ENCODE measurements around the gene YWHAH. TPM values are rescaled to one million over a fixed set of nuclear protein-coding genes. Genes with fewer than 3 reads are reported as not detected.

Gene YWHAH
- polyA plus RNA-seq (2013, experiment 1 of 2) = 175 TPM
- 161 TPM for polyA plus RNA-seq (2013, experiment 2 of 2)

- Histone ChIP-seq H3K4me3 (ENCODE audit: extremely low read depth, insufficient read depth, low read length, poor library complexity, severe bottlenecking) (peak within 1 kb of the TSS; percentile 99), H3K9me3 (ENCODE audit: control insufficient read depth, low read length) (no peaks in the 10 kb centered on the region), H3K27ac (ENCODE audit: low read depth, low read length, severe bottlenecking) (peak within 1 kb of the TSS; percentile 91), H3K36me3 (ENCODE audit: control insufficient read depth, insufficient read depth, low read length) (peaks cover 34% of the 10 kb centered on the region), H3K4me1 (ENCODE audit: control insufficient read depth, insufficient read depth, low read length, poor library complexity, severe bottlenecking) (peaks cover 22% of the 10 kb centered on the region)
- WGBS, 2 experiments (ENCODE audit: insufficient coverage in 2 of 2) = 1% methylated on average over 52 to 53 of the region's 86 CpGs
Observed at GRCh38 chr22:31943978-31944699, at the start of gene YWHAH. Gene YWHAH (plus strand): TSS chr22:31944535. CDS start chr22:31944734, 199 bp downstream.

GRCh38 chr22:31895411-31896123 lies 48.8 kb upstream of the YWHAH start:
- H3K4me1 ChIP-seq (ENCODE audit: control insufficient read depth, insufficient read depth, low read length, poor library complexity, severe bottlenecking) = peaks cover 16% of the 10 kb centered on the region
- H3K4me3 ChIP-seq (ENCODE audit: extremely low read depth, insufficient read depth, low read length, poor library complexity, severe bottlenecking) = no peak overlapping the region
- no peaks in the 10 kb centered on the region for H3K9me3 ChIP-seq (ENCODE audit: control insufficient read depth, low read length)
- peaks cover 14% of the 10 kb centered on the region for H3K36me3 ChIP-seq (ENCODE audit: control insufficient read depth, insufficient read depth, low read length)
- WGBS, 2 experiments (ENCODE audit: insufficient coverage in 2 of 2) = 87 to 100% methylated on average over 1 of the region's 2 CpGs
- no peak overlapping the region for H3K27ac ChIP-seq (ENCODE audit: low read depth, low read length, severe bottlenecking)

- Histone ChIP-seq H3K4me3 (ENCODE audit: extremely low read depth, insufficient read depth, low read length, poor library complexity, severe bottlenecking) (no peak overlapping the region), H3K27ac (ENCODE audit: low read depth, low read length, severe bottlenecking) (no peak overlapping the region), H3K9me3 (ENCODE audit: control insufficient read depth, low read length) (no peaks in the 10 kb centered on the region), H3K4me1 (ENCODE audit: control insufficient read depth, insufficient read depth, low read length, poor library complexity, severe bottlenecking) (peaks cover 22% of the 10 kb centered on the region), H3K36me3 (ENCODE audit: control insufficient read depth, insufficient read depth, low read length) (peaks cover 14% of the 10 kb centered on the region)
- WGBS, 2 experiments (ENCODE audit: insufficient coverage in 2 of 2) = no CpG with 5 or more reads among the region's 1 CpG
Observed at GRCh38 chr22:31896472-31896871, 47.9 kb upstream of the YWHAH start.

- peaks cover 9% of the 10 kb centered on the region for H3K36me3 ChIP-seq (ENCODE audit: control insufficient read depth, insufficient read depth, low read length)
- no peak overlapping the region for H3K4me3 ChIP-seq (ENCODE audit: extremely low read depth, insufficient read depth, low read length, poor library complexity, severe bottlenecking)
- H3K9me3 ChIP-seq (ENCODE audit: control insufficient read depth, low read length) = no peaks in the 10 kb centered on the region
- 87 to 90% methylated on average over 12 to 14 of the region's 16 CpGs for whole genome bisulfite sequencing, 2 experiments (ENCODE audit: insufficient coverage in 2 of 2)
- H3K27ac ChIP-seq (ENCODE audit: low read depth, low read length, severe bottlenecking) = peak overlapping the region; percentile 41
- H3K4me1 ChIP-seq (ENCODE audit: control insufficient read depth, insufficient read depth, low read length, poor library complexity, severe bottlenecking) = peaks cover 22% of the 10 kb centered on the region
Observed at GRCh38 chr22:31897842-31898805, 46.2 kb upstream of the YWHAH start.

- Histone ChIP-seq H3K4me3 (ENCODE audit: extremely low read depth, insufficient read depth, low read length, poor library complexity, severe bottlenecking) (no peak overlapping the region), H3K36me3 (ENCODE audit: control insufficient read depth, insufficient read depth, low read length) (peaks cover 9% of the 10 kb centered on the region), H3K27ac (ENCODE audit: low read depth, low read length, severe bottlenecking) (no peak overlapping the region), H3K4me1 (ENCODE audit: control insufficient read depth, insufficient read depth, low read length, poor library complexity, severe bottlenecking) (peaks cover 22% of the 10 kb centered on the region), H3K9me3 (ENCODE audit: control insufficient read depth, low read length) (no peaks in the 10 kb centered on the region)
- WGBS, 2 experiments (ENCODE audit: insufficient coverage in 2 of 2) = 89 to 100% methylated on average over 1 to 2 of the region's 2 CpGs
Observed at GRCh38 chr22:31898926-31899325, 45.4 kb upstream of the YWHAH start.

- H3K27ac ChIP-seq (ENCODE audit: low read depth, low read length, severe bottlenecking) = no peak overlapping the region
- H3K4me3 ChIP-seq (ENCODE audit: extremely low read depth, insufficient read depth, low read length, poor library complexity, severe bottlenecking) = no peak overlapping the region
- peaks cover 22% of the 10 kb centered on the region for H3K4me1 ChIP-seq (ENCODE audit: control insufficient read depth, insufficient read depth, low read length, poor library complexity, severe bottlenecking)
- 83 to 100% methylated on average over 1 to 3 of the region's 4 CpGs for WGBS, 2 experiments (ENCODE audit: insufficient coverage in 2 of 2)
- H3K36me3 ChIP-seq (ENCODE audit: control insufficient read depth, insufficient read depth, low read length) = peaks cover 12% of the 10 kb centered on the region
- no peaks in the 10 kb centered on the region for H3K9me3 ChIP-seq (ENCODE audit: control insufficient read depth, low read length)
Observed at GRCh38 chr22:31899669-31900068, 44.7 kb upstream of the YWHAH start.

- WGBS, 2 experiments (ENCODE audit: insufficient coverage in 2 of 2) = 76 to 92% methylated on average over 2 to 5 of the region's 6 CpGs
- H3K36me3 ChIP-seq (ENCODE audit: control insufficient read depth, insufficient read depth, low read length) = peaks cover 16% of the 10 kb centered on the region
- H3K27ac ChIP-seq (ENCODE audit: low read depth, low read length, severe bottlenecking) = no peak overlapping the region
- peaks cover 22% of the 10 kb centered on the region for H3K4me1 ChIP-seq (ENCODE audit: control insufficient read depth, insufficient read depth, low read length, poor library complexity, severe bottlenecking)
- no peaks in the 10 kb centered on the region for H3K9me3 ChIP-seq (ENCODE audit: control insufficient read depth, low read length)
- H3K4me3 ChIP-seq (ENCODE audit: extremely low read depth, insufficient read depth, low read length, poor library complexity, severe bottlenecking) = no peak overlapping the region
Observed at GRCh38 chr22:31901388-31902137, 42.8 kb upstream of the YWHAH start.

GRCh38 chr22:31904651-31905050 lies 39.7 kb upstream of the YWHAH start:
- Histone ChIP-seq H3K4me3 (ENCODE audit: extremely low read depth, insufficient read depth, low read length, poor library complexity, severe bottlenecking) (no peak overlapping the region), H3K9me3 (ENCODE audit: control insufficient read depth, low read length) (no peaks in the 10 kb centered on the region), H3K27ac (ENCODE audit: low read depth, low read length, severe bottlenecking) (no peak overlapping the region), H3K36me3 (ENCODE audit: control insufficient read depth, insufficient read depth, low read length) (peaks cover 17% of the 10 kb centered on the region), H3K4me1 (ENCODE audit: control insufficient read depth, insufficient read depth, low read length, poor library complexity, severe bottlenecking) (peaks cover 5% of the 10 kb centered on the region)
- 100% methylated on average over 1 of the region's 3 CpGs for WGBS, 2 experiments (ENCODE audit: insufficient coverage in 2 of 2)

- WGBS, 2 experiments (ENCODE audit: insufficient coverage in 2 of 2) = 90 to 97% methylated on average over 9 to 10 of the region's 10 CpGs
- peaks cover 22% of the 10 kb centered on the region for H3K36me3 ChIP-seq (ENCODE audit: control insufficient read depth, insufficient read depth, low read length)
Observed at GRCh38 chr22:31905356-31905755, 39.0 kb upstream of the YWHAH start.

GRCh38 chr22:31906086-31906485 lies 38.2 kb upstream of the YWHAH start:
- Histone ChIP-seq H3K27ac (ENCODE audit: low read depth, low read length, severe bottlenecking) (no peak overlapping the region), H3K9me3 (ENCODE audit: control insufficient read depth, low read length) (no peaks in the 10 kb centered on the region), H3K4me1 (ENCODE audit: control insufficient read depth, insufficient read depth, low read length, poor library complexity, severe bottlenecking) (peaks cover 3% of the 10 kb centered on the region), H3K4me3 (ENCODE audit: extremely low read depth, insufficient read depth, low read length, poor library complexity, severe bottlenecking) (no peak overlapping the region), H3K36me3 (ENCODE audit: control insufficient read depth, insufficient read depth, low read length) (peaks cover 22% of the 10 kb centered on the region)
- WGBS, 2 experiments (ENCODE audit: insufficient coverage in 2 of 2) = 92 to 96% methylated on average over 15 of the region's 16 CpGs

More at GRCh38 chr22:31905356-31905755, 39.0 kb upstream of the YWHAH start:
- Histone ChIP-seq H3K27ac (ENCODE audit: low read depth, low read length, severe bottlenecking) (no peak overlapping the region), H3K4me3 (ENCODE audit: extremely low read depth, insufficient read depth, low read length, poor library complexity, severe bottlenecking) (no peak overlapping the region), H3K9me3 (ENCODE audit: control insufficient read depth, low read length) (no peaks in the 10 kb centered on the region), H3K4me1 (ENCODE audit: control insufficient read depth, insufficient read depth, low read length, poor library complexity, severe bottlenecking) (peaks cover 5% of the 10 kb centered on the region)
